Tibial artery (tissue), 4 donors: ENCODE data around the gene CELSR1.

Experiments
- DNase-seq, 2 donors: peaks; one replicate each; pipeline ENCODE4 v3.0.0-alpha.2; 2019
- H3K27ac ChIP-seq, 2 donors: fragments of 200-600 bp; sonication (generic) in 1 of 2; 1 replicate in 1 of 2; 2 replicates in 1 of 2; pipeline ENCODE4 v1.5.1; 2018 to 2019; ENCODE audit warnings: mild to moderate bottlenecking in 1 of 2
- H3K27me3 ChIP-seq, 2 donors: fragments of 200-600 bp; sonication (generic) in 1 of 2; one replicate each; pipeline versions ENCODE4 v1.5.1 to v1.6.0; 2016 to 2019
- H3K36me3 ChIP-seq, 3 donors: fragments of 200-600 bp; sonication (generic) in 2 of 3; one replicate each; pipeline ENCODE4 v1.5.1; 2016 to 2019; ENCODE audit warnings: mild to moderate bottlenecking in 2 of 3
- H3K4me1 ChIP-seq, 4 donors: fragments of 200-600 bp; sonication (generic) in 2 of 4; 1 replicate in 3 of 4; 2 replicates in 1 of 4; pipeline ENCODE4 v1.5.1; 2016 to 2019
- H3K4me3 ChIP-seq, 2 donors: fragments of 200-600 bp; sonication (generic) in 1 of 2; 1 replicate in 1 of 2; 2 replicates in 1 of 2; pipeline ENCODE4 v1.5.1; 2018 to 2019; ENCODE audit warnings: mild to moderate bottlenecking in 2 of 2
- H3K9me3 ChIP-seq, 3 donors: fragments of 200-600 bp; sonication (generic) in 1 of 3; one replicate each; pipeline ENCODE4 v1.5.1; 2016 to 2019
- intact Hi-C: fragments of 100-400 bp; cut with DNase I; formaldehyde crosslinking; loops from one replicate; pipeline ENCODE4 v1.15.0; 2023; ENCODE audit warnings: low total_unique reads
- TF ChIP-seq, protein P1 (sequence below), 2 experiments: fragments of 200-600 bp in 1 of 2; fragments of 450-650 bp in 1 of 2; IDR thresholded peaks; one replicate each; pipeline ENCODE4 v1.5.1; 2017 to 2019; ENCODE audit warnings: antibody characterized with exemption in 2 of 2, mild to moderate bottlenecking in 1 of 2, moderate library complexity in 1 of 2

CELSR1 gene

DNA sequence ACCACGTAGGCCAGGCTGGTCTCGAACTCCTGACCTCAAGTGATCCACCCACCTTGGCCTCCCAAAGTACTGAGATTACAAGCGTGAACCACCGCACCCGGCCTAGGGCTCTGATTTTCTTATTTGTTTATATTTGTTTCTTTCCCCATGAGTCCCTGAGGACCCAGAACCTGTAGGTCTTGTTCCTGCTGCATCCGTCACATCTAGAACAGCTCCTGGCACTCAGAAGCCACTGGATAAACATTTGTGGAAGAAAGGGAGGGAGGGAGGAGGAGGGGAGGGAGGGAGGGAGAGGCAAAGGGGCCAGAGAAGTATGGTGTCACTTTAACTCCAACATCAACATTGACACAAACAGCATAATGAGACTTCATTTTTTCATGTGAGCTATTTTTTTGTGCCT lies 67.7 kb downstream of the CELSR1 start:
- TF ChIP-seq, protein P1, sequence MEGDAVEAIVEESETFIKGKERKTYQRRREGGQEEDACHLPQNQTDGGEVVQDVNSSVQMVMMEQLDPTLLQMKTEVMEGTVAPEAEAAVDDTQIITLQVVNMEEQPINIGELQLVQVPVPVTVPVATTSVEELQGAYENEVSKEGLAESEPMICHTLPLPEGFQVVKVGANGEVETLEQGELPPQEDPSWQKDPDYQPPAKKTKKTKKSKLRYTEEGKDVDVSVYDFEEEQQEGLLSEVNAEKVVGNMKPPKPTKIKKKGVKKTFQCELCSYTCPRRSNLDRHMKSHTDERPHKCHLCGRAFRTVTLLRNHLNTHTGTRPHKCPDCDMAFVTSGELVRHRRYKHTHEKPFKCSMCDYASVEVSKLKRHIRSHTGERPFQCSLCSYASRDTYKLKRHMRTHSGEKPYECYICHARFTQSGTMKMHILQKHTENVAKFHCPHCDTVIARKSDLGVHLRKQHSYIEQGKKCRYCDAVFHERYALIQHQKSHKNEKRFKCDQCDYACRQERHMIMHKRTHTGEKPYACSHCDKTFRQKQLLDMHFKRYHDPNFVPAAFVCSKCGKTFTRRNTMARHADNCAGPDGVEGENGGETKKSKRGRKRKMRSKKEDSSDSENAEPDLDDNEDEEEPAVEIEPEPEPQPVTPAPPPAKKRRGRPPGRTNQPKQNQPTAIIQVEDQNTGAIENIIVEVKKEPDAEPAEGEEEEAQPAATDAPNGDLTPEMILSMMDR (IDR thresholded peaks at IDR 0.05): no peak
- intact Hi-C loops: no loop called here
- no peak for DNase-seq
- no peaks in the 10 kb centered on the region for H3K4me1 ChIP-seq
- peaks cover 0 to 35% of the 10 kb centered on the region in 2 donors for H3K27me3 ChIP-seq
- no peak overlapping the region for H3K4me3 ChIP-seq
- no peak overlapping the region for H3K27ac ChIP-seq
- no peaks in the 10 kb centered on the region for H3K9me3 ChIP-seq
- H3K36me3 ChIP-seq: no peaks in the 10 kb centered on the region

DNA sequence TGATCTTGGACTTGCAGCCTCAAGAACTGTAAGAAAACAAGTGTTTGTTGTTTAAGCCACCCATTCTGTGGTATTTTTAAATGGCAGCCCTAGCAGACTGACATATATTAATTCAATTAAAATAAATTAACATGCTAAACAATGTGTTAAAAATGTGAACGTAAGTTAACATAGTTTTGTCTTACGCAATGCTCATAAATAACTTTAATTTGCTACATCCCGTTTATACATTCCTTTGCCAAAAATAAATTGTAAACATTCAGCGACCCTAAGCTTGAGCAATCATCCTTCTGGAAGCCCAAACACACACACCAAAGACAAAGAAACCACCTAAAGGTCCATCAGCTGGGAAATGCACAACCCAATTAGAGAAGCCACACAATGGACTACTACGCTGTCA lies 70.4 kb downstream of the CELSR1 start:
- Histone ChIP-seq H3K4me1 (no peaks in the 10 kb centered on the region), H3K4me3 (no peak overlapping the region), H3K9me3 (no peaks in the 10 kb centered on the region), H3K27ac (no peak overlapping the region), H3K36me3 (no peaks in the 10 kb centered on the region), H3K27me3 (peaks cover 0 to 29% of the 10 kb centered on the region in 2 donors)
- DNase-seq: no peak
- TF ChIP-seq, protein P1 (IDR thresholded peaks at IDR 0.05): no peak
- intact Hi-C loops: no loop called here

DNA sequence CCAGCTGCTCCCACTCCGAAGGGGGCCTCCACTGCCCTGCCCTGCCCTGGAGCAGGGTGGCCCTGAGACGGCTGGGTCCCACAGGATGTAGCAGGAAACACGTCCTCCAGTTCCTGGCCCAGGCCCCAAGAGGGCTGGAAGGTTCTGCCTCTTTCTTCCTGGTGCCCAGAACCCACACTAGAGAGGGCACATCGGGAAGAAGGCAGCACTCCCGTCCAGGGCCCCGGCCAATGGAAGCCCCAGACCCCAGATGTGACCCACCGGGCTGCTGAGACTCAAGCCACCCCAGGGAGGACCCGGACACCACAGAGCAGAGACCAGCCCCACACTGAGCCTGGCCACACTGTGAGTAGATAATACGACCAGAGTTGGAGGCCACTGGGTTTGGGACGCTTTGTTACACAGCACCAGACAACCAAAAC lies 71.2 kb downstream of the CELSR1 start:
- TF ChIP-seq, protein P1 (IDR thresholded peaks at IDR 0.05): no peak
- Histone ChIP-seq H3K27me3 (peaks cover 0 to 33% of the 10 kb centered on the region in 2 donors), H3K27ac (no peak overlapping the region), H3K4me1 (no peaks in the 10 kb centered on the region), H3K4me3 (no peak overlapping the region), H3K9me3 (no peaks in the 10 kb centered on the region), H3K36me3 (no peaks in the 10 kb centered on the region)
- no peak for DNase-seq
- intact Hi-C loops: no loop called here

DNA sequence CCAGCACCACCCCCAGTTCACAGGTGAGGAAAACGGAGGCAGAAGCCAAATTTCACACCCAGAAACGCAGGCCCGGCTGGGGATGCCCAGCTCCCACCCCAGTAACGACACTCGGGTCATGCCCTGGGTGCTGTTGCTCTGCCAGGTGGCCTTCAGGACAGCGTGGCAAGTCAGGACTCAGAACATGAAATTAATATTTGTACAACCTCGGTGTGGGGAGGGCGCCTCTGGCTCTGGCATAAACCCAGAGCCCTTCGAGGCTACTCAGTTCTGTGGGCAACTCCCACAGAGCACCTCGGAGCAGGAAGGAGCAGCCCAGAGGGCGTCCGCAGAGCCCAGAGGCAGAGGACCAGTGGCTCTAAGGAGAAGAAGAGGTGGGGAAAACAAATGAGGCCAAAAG lies 71.6 kb downstream of the CELSR1 start:
- no peak overlapping the region for H3K27ac ChIP-seq
- H3K36me3 ChIP-seq: no peaks in the 10 kb centered on the region
- no peak for DNase-seq
- TF ChIP-seq, protein P1 (IDR thresholded peaks at IDR 0.05): no peak
- H3K27me3 ChIP-seq: peaks cover 0 to 36% of the 10 kb centered on the region in 2 donors
- H3K4me1 ChIP-seq: no peaks in the 10 kb centered on the region
- no peak overlapping the region for H3K4me3 ChIP-seq
- H3K9me3 ChIP-seq: no peaks in the 10 kb centered on the region
- intact Hi-C loops: no loop called here

DNA sequence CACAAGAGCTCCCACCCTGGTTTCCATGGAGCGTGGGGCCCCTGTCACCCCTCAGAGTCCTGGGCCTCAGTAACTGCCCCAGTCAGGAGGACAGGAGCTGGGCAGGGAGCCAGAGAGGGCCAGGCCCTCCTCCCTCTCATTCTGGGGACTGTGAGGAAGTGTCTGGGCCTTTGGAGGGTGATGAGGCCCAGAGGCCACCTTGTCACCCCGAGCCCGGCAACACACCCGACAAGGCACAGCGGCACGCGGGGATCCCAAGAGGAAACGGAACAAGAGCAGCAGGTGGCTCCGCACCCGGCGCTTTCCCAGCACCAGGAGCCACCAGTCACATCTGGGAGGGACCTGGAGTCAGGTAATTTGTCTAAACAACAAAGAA lies 72.1 kb downstream of the CELSR1 start:
- TF ChIP-seq, protein P1 (IDR thresholded peaks at IDR 0.05): no peak
- Histone ChIP-seq H3K4me3 (no peak overlapping the region), H3K27ac (no peak overlapping the region), H3K4me1 (no peaks in the 10 kb centered on the region), H3K9me3 (no peaks in the 10 kb centered on the region), H3K36me3 (no peaks in the 10 kb centered on the region), H3K27me3 (peaks cover 0 to 41% of the 10 kb centered on the region in 2 donors)
- intact Hi-C loops: no loop called here
- DNase-seq: no peak

DNA sequence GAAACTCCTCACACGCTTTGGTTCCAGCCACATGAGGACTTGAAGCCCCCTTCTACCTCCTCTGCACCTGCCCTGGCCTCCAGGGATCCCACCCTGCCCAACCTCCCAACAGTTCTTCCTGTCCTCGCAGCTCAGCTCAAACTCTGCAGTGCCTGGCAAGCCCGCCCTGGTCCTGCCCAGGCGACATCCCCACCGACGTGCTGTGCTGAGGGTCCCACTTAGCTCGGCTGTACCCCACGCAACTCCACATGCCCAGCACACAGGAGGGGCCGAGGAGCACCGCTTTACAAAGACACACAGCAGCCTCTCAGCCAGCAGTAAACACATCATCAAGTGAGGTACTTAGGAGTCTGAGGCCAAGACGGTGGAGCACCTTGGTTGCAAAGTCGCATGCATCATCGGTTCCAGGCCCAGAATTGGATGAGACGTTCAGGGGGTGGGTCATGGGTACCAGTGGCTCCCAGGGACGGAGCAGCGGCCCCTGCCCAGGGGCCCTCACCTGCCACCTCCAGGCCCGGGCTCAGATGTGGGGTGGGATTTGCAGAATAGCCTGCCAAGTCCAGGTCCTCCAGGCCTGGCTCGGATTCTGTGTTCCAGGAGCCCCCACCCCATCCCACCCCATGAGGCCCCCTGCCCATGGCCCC lies 72.6 kb downstream of the CELSR1 start:
- intact Hi-C loops: no loop called here
- H3K9me3 ChIP-seq: no peaks in the 10 kb centered on the region
- no peak for DNase-seq
- H3K27me3 ChIP-seq: peaks cover 0 to 42% of the 10 kb centered on the region in 2 donors
- TF ChIP-seq, protein P1 (IDR thresholded peaks at IDR 0.05): no peak
- no peaks in the 10 kb centered on the region for H3K36me3 ChIP-seq
- no peaks in the 10 kb centered on the region for H3K4me1 ChIP-seq
- no peak overlapping the region for H3K4me3 ChIP-seq
- H3K27ac ChIP-seq: no peak overlapping the region
